Kidney (tissue), 14 donors: ENCODE results near the gene NLK. TPM values are rescaled to one million over a fixed set of nuclear protein-coding genes. Genes with fewer than 3 reads are reported as not detected.
A peak's percentile ranks its signal among the peaks of the same experiment; 100 is the strongest.

Experiments used
- DNase-seq, 5 donors: peaks; one replicate each; pipeline ENCODE4 v3.0.0-alpha.2; 2013 to 2020
- FAIRE-seq: peaks from 2 replicates; lab custom pipeline; 2012; peaks lifted over from hg19 to GRCh38; lab: Jason Lieb, UNC
- H3K27ac ChIP-seq, 2 donors: one replicate each; pipeline ENCODE4 v1.7.0; 2013; ENCODE audit warnings: low read depth in 2 of 2, low read length in 2 of 2, inconsistent platforms in 1 of 2
- H3K27me3 ChIP-seq: one replicate; pipeline ENCODE4 v1.7.1; 2013; ENCODE audit warnings: low read length, inconsistent platforms; ENCODE audit not compliant: control insufficient read depth, insufficient read depth
- H3K36me3 ChIP-seq, 3 donors: one replicate each; pipeline versions ENCODE4 v1.7.0 to v1.7.1; 2013; ENCODE audit warnings: low read length in 3 of 3, control low read depth in 1 of 3, inconsistent platforms in 1 of 3; ENCODE audit not compliant: insufficient read depth in 3 of 3, control insufficient read depth in 2 of 3
- H3K4me1 ChIP-seq, 3 donors: one replicate each; pipeline versions ENCODE4 v1.7.0 to v1.7.1; 2013; ENCODE audit warnings: low read length in 3 of 3, inconsistent platforms in 1 of 3, low read depth in 1 of 3; ENCODE audit not compliant: control insufficient read depth in 2 of 3, insufficient read depth in 2 of 3
- H3K4me3 ChIP-seq, 3 donors: one replicate each; pipeline versions ENCODE4 v1.7.0 to v1.8.1; 2013; ENCODE audit warnings: low read length in 3 of 3, control low read depth in 1 of 3, inconsistent platforms in 1 of 3
- H3K9ac ChIP-seq, 3 donors: one replicate each; pipeline versions ENCODE4 v1.7.0 to v1.7.1; 2013; ENCODE audit warnings: low read length in 3 of 3, control low read depth in 1 of 3, inconsistent platforms in 1 of 3
- H3K9me3 ChIP-seq, 3 donors: one replicate each; pipeline versions ENCODE4 v1.7.0 to v1.7.1; 2013; ENCODE audit warnings: low read length in 3 of 3, control low read depth in 1 of 3, inconsistent platforms in 1 of 3; ENCODE audit not compliant: control insufficient read depth in 2 of 3, insufficient read depth in 1 of 3
- intact Hi-C: fragments of 100-400 bp; cut with DNase I; formaldehyde crosslinking; loops from one replicate; pipeline ENCODE4 v1.11.1; 2022
- polyA plus RNA-seq: library from polyadenylated mRNA; stranded (reverse); fragments of 350-450 nt; fragmentation: Illumina TruSeq; extraction: RNeasy Lipid Tissue Mini Kit (QIAGEN cat#74804); gene quantifications from one replicate; pipeline ENCODE4 v1.2.3, GENCODE V29; 2014; ENCODE audit warnings: low read depth, low replicate concordance; ENCODE audit not compliant: insufficient read depth
- total RNA-seq: library from RNA; stranded (reverse); fragmentation: NEBNext Ultra II Directional; extraction: Animal tissue kit (Norgen Biotek cat#: 25700); gene quantifications from one replicate; pipeline ENCODE4 v1.2.1, GENCODE V29; 2021
- TF ChIP-seq, protein P1 (sequence below): IDR thresholded peaks from 3 replicates; pipeline ENCODE4 v1.5.1; 2012; ENCODE audit warnings: mild to moderate bottlenecking, moderate library complexity, borderline replicate concordance; ENCODE audit not compliant: insufficient read depth; ENCODE audit errors: extremely low read depth
- donor health status: control.
- donor health status: control.
- donor health status: control.
- donor health status: control.
- donor health status: control.
- donor health status: DM: yes; HTN: yes; CAD: no.
- donor health status: Normal renal cell carcinoma (clear cell type).

The NLK gene
- total and polyA plus RNA-seq, 2 donors from 2014 or later: 20.2 to 31.3 TPM

DNA sequence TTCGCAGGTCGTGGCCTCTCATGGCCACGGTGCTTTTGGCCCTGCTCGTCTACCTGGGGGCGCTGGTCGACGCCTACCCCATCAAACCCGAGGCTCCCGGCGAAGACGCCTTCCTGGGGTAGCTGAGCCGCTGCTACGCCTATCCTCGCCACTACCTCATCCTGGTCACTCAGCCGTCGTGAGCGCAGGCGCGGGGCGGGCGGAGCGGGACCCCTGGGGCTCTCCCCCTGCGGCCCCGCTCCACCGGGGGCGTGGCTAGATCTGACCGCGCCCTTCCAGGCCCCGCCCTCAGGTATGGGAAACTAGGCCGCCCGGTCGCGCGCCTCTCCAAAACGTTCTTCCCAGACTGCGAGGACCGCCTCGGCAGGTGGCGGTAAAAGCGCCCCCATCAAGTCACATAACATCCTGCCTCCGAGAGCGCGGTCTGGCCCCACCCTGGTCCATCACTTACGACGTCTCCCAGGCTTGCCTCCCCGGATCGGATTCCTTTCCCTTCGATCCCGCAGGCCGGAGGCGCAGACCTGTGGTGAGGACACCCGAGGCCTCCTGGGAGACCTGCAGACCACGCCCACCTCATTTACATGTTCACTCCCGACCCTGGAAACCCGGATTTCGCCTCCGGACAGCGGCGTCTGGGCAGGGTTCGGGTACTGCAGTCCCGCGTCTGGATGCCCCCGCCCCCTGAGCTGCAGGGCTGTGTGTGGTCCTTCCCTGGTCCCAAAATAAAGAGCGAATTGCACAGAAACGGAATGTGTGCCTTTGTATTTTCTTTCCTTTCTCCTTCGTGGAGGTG lies 185.0 kb downstream of the NLK start:
- DNase-seq (peak; percentile 91 to 93 (median 91)), FAIRE-seq (no peak)
- intact Hi-C loops: no loop called here
- TF ChIP-seq, protein P1, sequence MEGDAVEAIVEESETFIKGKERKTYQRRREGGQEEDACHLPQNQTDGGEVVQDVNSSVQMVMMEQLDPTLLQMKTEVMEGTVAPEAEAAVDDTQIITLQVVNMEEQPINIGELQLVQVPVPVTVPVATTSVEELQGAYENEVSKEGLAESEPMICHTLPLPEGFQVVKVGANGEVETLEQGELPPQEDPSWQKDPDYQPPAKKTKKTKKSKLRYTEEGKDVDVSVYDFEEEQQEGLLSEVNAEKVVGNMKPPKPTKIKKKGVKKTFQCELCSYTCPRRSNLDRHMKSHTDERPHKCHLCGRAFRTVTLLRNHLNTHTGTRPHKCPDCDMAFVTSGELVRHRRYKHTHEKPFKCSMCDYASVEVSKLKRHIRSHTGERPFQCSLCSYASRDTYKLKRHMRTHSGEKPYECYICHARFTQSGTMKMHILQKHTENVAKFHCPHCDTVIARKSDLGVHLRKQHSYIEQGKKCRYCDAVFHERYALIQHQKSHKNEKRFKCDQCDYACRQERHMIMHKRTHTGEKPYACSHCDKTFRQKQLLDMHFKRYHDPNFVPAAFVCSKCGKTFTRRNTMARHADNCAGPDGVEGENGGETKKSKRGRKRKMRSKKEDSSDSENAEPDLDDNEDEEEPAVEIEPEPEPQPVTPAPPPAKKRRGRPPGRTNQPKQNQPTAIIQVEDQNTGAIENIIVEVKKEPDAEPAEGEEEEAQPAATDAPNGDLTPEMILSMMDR: peak; percentile 2
- Histone ChIP-seq H3K36me3 (no peaks in the 10 kb centered on the region), H3K4me3 (peak overlapping the region; percentile 49 to 67 (median 56)), H3K9me3 (no peaks in the 10 kb centered on the region), H3K27me3 (peaks cover 2% of the 10 kb centered on the region), H3K9ac (peak overlapping the region in 2 of 3 donors; percentile 39 to 41), H3K4me1 (peaks cover 0 to 12% (median 3%) of the 10 kb centered on the region in 3 donors), H3K27ac (no peak overlapping the region)

DNA sequence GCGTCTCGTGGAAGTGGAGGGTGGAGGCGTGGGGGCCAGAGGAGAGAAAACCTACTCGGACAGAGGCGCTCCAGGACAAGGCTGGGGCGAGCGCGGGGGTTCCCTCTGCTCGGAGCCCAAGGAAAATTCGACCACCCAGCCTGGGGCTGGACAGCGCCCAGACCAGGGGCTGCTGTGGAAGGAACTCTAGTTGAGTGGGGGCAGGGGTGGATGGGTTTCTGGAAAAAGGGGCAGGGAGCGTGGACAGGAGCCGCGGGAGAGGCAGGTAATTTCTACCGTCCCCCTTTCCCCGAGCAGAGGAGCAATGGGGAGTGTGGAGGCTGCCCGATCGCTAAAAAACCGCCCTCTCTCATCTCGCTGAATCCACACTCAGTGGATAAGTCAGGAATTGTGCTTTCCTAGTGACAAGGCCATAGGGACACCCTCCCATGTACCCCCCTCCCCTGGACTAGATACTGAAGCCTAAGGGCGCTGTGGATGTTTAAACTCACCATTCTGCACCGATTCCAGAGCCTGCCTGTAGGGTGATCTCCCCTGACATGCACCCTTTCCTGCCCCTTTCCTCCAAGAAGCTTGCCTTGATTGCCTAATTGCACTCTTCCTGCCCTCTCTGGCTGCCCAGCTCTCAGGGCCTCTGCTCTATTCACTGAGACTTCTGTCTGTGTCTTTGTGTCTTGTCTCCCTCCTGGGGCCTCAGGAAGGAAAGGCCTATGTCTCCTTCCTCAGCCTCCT lies 185.8 kb downstream of the NLK start:
- FAIRE-seq (no peak), DNase-seq (peak in 2 of 5 donors; percentile 59 to 69)
- Histone ChIP-seq H3K4me1 (peaks cover 0 to 12% (median 3%) of the 10 kb centered on the region in 3 donors), H3K9me3 (no peaks in the 10 kb centered on the region), H3K27me3 (peaks cover 2% of the 10 kb centered on the region), H3K36me3 (no peaks in the 10 kb centered on the region), H3K27ac (no peak overlapping the region), H3K9ac (peak overlapping the region in 2 of 3 donors; percentile 39 to 46), H3K4me3 (peak overlapping the region; percentile 49 to 67 (median 56))
- intact Hi-C loops: no loop called here
- TF ChIP-seq, protein P1: no peak

DNA sequence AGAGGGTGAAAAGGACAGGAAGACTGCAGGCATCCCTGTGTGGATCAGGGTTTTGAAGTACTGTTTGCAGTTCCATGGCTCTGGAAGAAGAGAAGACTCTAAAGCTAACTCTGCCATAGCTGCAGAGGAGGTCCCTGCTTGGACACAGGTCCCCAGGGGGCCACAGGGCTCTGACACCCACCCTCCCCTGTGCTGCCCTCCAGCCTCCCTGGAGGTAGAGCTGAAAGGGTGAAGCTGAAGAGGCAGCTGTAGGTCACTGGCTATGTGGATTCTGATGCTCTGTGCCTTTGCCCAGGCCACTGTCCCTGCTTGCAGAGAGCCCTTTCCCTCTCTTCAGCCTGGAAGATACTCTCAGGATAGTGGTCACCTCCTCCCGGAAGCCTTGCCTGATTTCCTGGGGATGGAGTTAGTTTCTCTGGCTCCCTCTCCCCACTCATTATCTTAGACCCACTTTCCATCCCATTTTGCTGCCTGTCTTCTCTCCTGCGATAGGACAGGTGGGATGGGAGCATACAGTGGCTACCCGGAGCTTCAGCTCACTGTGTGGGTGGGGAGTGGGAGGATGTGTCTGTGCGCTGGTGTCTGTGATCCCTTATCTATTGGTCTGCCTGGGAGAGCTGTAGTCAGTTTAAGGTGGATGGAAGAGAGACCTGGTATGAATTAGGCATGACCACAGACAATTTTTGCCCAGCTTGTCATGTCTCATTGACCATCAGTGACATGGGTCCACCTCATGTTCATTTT lies 186.7 kb downstream of the NLK start:
- H3K9ac ChIP-seq: no peak overlapping the region
- no peaks in the 10 kb centered on the region for H3K36me3 ChIP-seq
- H3K4me1 ChIP-seq: peaks cover 0 to 12% (median 3%) of the 10 kb centered on the region in 3 donors
- DNase-seq (peak in 1 of 5 donors; percentile 54), FAIRE-seq (no peak)
- peaks cover 2% of the 10 kb centered on the region for H3K27me3 ChIP-seq
- TF ChIP-seq, protein P1: no peak
- no peak overlapping the region for H3K4me3 ChIP-seq
- intact Hi-C loops: no loop called here
- no peak overlapping the region for H3K27ac ChIP-seq
- no peaks in the 10 kb centered on the region for H3K9me3 ChIP-seq
